GM21447 (cell line): ENCODE results near the gene PARN.
"Not testable (repeated sequence)": the region's sequence is repeated elsewhere in the genome, so short reads cannot be mapped to it uniquely, and the experiment has no call there.

Experiments used
- ATAC-seq: cut with Tn5 transposase; IDR thresholded peaks from one replicate; pipeline ENCODE4 v1.9.1; 2021; ENCODE audit not compliant: unreplicated experiment

The PARN gene

DNA sequence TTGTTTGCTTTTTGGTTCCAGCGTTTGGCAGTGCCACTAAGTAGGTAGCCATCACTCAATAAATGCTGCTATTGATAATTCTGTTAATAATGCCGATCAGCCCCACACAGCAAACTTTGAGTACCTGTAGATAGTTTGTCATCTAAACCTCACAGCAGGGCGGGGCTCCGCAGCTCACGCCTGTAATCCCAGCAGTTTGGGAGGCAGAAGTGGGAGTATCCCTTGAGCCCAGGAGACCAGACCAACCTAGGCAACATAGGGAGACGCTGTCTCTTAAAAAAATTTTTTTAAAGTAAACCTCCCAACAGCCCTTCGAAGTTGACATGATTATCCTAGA, 4.3 kb upstream of the PARN start:
- no peak for ATAC-seq

DNA sequence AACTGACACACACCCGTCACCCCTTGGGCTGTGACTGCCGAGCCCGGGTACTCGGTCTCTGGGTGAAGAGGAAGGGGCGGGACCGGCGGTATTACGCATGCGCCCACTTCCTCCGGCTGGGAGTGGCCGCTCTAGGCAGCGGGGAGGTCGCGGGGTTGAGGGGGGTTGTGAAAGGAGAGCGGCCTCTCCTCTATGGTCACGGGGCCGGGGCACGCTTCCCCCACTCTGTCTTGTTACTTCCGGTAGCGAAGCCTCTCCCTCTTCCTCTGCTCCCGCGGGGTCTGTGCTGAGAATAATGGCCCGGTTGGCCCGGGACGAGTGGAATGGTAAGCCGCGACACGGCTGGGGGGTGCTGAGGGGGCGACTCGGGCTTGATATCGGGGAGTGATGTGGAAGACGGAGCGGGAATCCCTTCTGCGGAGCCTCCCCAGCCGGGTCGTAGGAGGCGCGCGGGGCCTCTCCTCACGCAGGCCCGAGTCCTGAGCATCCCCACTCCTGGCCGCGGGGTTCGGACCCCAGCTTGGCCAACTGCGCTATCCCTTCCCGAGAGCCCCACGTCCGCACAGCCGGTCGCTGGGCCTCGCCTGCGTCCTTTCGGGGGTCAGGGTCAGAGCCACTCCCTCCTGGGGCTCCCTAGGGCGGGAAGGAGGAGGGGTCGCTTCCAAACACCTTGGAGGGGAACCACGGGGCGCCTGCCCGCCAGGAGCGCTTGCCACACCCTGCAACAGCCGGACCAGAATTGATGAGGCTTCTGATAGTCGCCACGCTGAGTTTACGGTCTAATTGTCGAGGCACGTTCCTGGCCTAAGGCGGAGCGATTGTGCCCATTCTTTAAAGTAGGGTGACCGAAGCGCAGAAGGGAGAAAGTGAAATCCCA, 2.9 kb upstream of the PARN start, which contains the start of gene BFAR:
TSS of gene BFAR (plus strand) at position 259 of the 877 bp plus-strand sequence. CDS start 11,396 bp downstream, outside the sequence.
- peak; percentile 77 for ATAC-seq

DNA sequence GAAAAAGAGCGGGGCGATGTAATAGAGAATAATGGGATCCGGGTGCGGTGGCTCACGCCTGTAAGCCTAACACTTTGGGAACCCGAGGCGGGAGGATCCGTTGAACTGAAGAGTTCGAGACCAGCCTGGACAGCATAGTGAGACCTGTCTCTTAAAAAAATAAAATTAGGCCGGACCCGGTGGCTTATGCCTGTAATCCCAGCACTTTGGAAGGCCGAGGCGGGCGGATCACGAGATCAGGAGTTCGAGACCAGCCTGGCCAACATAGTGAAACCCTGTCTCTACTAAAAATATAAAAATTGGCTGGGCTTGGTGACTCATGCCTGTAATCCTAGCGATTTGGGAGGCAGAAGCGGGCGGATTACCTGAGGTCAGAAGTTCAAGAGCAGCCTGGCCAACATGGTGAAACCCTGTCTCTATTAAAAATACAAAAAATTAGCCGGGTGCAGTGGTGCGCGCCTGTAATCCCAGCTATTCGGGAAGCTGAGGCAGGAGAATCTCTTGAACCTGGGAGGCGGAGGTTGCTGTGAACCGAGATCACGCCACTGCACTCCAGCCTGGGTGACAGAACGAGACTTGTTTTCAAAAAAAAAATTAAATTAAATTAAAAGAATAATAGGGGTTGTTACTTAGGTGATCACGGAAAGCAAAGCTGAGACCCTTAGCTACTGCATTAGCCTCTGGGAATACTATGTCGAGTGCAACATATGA, 715 bp upstream of the PARN start:
- ATAC-seq: not testable (repeated sequence)

DNA sequence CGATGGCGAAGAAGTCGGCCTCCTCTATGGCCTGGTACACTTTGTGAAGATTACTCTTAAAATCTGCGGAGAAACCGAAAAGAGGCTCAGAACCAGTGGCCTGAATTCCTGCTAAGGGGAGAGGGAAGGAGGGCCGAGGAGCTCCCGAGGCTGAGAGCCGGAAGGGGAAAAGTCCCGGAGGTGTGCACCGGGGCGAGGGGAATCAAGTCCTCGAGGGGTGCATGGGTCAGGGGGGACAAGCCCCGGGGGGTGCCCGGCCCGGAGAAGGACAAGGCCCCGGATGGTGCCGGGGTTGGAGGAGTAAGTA, 495 bp downstream of the PARN start:
- peak; percentile 1 for ATAC-seq

DNA sequence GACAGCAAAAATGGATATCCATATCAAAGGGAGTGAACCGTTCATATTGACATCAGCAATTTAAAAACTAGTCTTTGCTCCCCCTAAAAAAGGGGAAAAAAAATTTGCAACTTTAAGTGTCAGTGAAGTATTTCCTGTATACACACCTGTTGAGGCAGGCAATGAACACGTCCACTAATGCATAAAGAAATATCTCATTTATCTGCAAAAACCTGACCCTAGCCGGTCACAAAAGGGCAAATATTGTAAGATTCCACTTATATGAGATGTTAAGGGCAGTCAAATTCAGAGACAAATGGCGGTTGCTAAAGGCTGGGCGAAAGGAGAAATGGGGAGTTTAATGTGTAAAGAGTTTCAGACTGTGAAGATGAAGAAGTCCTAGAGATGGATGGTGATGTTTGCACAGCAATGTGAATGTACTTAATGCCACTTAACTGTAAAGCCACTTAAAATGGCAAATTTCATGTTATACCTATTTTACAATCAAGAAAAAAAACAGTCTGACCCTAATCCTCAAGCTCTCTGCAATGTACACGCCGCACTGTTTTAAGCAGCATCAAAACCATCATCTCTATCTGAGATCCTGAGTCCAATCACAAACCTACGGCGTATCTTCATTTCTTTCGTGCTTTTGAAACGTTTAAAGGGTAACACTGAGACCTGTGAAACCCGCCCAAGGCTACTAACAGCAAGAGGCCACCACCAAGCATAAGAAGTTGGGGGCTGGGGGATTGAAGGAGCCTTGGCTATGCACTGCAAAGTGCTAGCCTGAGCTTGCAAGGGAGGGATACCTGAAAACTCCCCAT, 1.1 kb downstream of the PARN start:
- ATAC-seq: no peak

DNA sequence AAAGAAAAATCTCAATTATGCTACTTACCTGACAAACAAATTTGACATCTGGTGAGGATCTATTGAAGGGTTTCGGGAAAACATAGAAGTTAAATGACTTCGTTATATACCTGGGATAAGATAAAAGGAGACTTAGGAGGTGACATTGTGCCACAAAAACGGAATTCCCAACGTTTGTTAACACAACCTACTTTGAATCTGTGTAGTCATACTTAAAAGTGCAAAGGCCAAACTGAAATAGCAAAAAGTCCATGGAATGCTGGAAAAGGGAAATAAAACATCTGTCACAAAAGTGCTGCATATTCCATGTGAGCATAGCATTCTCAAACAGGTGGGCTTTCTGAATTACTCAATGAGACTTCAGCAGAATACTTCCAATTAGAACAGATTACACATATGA, 3.0 kb downstream of the PARN start:
- no peak for ATAC-seq

DNA sequence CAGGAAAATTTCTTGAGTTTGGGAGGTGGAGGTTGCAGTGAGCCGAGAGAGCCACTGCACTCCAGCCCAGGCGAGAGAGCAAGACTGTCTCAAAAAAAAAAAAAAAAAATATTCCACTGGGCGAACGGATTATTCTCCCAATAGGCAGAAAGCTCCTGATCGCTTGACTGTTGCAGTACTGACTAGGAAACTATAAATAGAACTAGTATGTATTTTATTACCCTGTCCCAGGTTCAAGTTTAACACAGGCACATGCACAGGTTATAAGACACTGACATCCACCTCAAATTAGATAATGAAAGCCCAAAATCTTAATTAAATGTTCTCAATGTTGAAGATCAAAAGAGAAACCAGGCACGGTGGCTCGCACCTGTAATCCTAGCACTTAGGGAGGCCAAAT, 11.5 kb downstream of the PARN start:
- no peak for ATAC-seq

DNA sequence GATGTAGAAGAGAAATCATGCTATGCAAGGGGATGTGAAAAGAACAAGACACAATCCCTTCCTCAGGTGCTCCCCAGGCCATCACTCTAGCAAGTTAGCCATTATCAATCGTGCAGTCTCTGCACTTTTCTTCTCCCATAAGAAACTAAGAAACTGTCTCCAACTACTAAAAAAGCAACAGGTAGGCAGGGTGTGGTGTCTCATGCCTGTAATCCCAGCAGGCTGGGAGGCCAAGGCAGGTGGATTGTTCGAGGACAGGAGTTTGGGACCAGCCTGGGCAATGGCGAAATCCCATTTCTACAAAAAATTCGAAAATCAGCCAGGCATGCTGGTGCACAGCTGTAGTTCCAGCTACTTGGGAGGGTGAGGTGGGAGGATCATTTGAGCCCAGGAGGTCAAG, 13.8 kb downstream of the PARN start:
- no peak for ATAC-seq

DNA sequence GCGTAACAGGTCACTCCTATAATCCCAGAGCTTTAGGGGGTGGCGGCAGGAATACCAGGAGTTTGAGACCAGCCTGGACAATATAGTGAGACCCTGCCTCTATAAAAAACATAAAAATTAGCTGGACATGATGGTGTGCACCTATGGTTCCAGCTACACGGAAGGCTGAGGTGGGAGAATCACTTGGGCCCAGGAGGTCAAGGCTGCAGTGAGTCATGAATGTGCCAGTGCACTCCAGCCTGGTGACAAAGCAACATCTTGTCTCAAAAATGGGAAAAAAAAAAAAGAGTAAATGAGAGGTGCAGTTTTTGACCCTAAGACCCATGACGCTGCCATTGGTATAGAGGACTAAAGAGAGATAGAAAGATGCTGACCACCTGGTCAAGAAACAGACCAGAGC, 16.1 kb downstream of the PARN start:
- no peak for ATAC-seq

DNA sequence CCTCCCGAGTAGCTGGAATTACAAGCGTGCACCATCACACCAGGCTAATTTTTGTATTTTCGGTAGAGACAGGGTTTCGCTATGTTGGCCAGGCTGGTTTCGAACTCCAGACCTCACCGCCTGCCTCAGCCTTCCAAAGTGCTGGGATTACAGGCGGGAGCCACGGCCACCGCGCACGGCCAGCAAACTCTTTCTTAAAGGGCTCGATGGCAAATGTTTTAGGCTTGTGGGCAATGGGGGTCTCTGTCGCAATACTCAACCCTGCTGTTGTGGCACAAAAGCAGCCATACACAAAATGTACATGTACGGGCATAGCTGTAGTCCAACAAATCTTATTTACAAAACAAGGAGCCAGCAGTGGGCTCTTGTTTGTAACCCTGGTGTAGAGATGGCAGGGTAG, 18.4 kb downstream of the PARN start:
- ATAC-seq: no peak

DNA sequence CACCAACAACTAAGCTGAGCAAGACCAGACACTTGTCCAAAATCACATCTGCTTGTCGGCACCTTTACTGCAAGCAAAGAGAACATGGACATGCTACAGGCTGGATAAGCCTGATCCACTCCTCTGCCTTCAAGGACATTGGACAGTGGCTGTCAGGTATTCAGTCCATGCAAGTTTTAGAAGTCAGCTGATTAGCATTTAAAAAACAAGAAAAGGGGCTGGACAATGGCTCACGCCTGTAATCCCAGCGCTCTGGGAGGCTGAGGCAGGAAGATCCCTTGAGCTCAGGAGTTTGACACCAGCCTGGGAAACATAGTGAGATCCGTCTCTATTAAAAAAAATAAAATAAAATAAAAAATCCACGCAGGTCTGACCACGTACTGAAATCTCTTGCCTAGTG, 20.3 kb downstream of the PARN start:
- no peak for ATAC-seq

DNA sequence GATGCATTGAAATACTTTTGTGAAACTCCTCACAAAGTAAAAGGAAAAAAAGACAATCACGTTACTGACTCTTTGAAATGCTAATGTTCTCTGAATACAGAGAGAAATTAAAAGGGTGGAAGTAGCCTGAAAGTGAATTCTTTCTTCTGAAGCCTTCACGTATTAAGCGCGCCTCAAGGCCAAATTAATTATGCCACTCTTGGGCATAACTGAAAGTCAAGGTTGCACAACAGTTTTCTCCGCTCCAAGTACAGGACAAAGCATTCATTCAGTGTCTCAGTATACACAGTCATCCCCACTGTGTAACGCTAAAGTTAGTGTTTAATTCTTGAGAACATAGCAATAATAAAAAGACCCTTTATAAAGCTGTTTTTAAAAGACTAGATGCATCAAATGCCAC, 21.5 kb downstream of the PARN start:
- no peak for ATAC-seq

DNA sequence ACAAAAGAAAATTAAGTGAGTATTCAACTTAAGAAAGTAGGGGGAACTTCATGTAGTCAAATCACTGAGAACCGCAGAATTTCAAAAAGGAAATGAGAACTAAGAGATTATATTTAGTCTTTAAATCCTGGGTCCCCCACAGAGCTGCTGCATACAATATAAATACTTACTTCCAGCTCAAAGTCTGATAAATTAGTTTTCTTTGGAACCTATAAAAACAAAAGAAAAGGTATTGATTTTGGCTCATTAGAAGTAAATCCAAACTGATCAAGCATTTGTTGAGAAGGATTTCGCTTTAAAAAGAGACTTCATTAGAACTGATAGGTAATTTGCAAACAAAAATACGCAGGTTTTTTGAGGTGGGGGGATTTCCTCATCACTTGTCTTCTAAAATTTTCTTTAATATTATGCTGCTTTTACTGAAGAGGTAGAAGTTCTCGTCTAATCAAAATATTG, 21.9 kb downstream of the PARN start:
- peak; percentile 54 for ATAC-seq

DNA sequence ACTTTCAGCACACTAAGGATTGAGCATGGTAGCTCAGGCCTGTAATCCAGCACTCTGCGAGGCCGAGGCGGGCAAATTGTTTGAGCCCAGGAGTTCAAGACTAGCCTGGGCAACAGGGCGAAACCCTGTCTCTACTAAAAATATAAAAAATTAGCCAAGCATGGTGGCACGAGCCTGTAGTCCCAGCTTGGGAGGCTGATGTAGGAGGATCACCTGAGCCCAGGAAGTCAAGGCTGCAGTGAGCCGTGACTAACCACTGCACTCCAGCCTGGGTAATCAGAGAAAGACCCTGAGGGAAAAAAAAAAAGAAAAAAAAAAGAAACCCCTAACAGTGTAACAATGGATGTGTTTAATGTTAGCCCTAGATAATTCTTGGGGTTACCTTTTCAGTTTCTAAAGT, 24.0 kb downstream of the PARN start:
- ATAC-seq: peak; percentile 47

DNA sequence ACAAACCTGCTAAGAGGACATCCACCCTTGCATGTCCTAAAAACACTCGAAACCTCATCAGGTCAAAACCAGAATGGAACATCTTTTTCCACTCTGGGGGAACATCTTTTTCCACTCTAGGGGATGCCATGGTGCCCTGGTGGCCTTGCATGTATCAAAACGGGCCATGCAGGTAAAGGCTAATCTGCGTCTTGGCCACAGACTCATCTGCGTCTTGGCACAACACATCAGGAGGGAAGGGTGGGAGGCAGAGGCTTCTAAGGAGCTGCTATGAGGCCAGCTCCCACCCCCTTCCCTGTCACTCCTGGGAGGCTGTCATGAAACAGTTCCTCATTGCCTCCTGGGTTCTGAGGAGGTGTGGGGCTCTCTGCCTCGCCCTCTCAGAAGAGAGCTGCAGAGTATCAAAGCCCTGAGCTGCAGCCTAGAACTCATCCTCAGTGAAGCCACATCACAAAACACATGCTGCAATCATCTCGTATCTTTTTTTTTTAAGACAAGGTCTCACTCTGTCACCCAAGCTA, 27.6 kb downstream of the PARN start:
- ATAC-seq: no peak

DNA sequence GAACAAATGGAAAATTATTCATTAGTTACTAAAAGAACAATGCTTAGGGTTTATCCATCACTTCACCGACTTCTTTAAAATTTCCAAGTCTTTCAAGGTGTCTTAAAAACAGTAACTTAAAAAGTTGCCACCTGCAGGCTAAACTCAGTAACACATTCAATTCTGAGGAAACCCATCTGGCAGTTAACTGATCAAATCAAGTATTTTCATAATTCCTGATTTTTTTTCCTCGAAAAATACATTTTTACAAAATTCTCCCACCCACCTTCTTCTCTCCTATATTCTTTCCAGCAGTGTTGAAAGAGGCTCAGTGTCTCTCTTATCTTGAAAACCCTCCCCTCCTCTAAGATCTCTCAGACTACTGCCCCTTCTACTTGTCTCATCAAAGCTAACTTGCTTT, 29.9 kb downstream of the PARN start:
- no peak for ATAC-seq

DNA sequence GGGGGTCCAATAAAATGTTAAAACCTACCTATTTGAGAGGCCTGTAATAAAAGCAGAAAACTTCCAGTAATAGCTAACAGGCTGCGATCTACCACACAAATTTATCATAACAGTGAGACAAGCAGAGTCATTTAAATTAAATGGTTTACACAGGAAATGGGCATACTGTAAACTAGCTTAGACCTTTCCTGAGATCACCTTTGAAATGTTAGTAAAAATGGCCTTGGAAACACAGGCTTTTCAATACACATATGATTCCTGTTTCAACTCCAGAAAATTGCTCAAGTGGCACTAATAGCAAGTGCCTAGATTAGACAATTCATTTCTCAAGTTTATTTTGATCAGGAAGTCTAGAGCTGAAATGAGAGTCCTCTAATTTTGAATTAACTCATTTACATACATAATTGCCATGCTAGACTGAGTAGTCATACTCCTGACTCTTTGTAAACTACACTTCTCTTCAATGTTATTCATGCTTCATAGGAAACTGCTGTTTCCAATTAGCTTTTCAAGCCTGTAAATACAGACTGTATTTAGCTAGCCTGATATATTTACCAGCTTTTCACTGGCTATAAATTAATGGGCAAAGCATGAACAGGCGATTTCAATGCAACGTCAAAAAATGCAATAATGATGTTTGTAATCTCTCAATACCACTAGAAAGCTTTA, 43.3 kb downstream of the PARN start:
- ATAC-seq: no peak

DNA sequence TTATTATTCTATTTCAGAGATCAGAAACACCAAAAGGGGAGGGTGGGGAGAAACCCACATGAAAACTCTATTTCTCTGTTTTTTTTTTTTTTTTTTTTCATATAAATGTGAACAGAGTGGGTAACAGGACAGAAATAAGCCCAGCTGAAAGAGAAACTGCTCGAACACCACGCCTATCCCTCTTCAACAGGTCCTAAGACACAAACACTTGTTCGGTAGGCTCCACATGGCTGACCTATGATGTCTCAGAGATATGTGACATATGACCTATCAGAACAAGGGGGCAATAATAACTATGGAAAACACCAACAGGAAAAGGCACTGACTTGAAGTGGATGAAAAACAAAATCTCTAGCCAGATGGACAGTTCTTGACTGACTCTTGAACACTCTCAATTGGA, 44.8 kb downstream of the PARN start:
- no peak for ATAC-seq

DNA sequence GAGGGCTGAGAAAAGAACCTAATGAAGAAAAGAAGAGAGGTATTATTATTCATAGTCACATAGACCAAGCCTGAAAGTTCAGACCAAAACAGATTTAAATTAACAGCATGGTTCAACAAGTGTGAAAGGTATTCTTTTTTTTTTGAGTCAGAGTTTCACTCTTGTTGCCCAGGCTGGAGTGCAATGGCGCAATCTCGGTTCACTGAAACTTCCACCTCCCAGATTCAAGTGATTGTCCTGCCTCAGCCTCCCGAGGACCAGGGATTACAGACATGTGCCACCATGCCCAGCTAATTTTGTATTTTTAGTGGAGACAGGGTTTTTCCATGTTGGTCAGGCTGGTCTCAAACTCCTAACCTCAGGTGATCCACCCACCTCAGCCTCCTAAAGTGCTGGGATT, 49.1 kb downstream of the PARN start:
- not testable (repeated sequence) for ATAC-seq

DNA sequence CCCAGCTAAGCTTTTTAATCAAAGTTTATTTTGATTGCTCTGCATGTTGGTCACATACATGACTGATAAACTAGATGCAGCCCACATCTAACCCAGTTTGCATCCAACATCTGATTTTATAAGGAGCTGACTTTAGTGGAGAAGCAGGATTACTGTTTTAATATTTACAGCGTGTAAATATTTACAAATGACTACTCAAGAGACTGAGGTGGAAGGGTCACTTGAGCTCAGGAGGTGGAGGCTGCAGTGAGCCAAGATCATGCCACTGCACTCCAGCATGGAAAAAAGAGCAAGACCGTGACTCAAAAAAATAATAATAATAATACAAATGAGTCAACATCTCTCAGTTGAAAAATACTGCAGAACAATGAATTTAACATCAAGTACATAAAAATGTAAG, 50.8 kb downstream of the PARN start:
- no peak for ATAC-seq

DNA sequence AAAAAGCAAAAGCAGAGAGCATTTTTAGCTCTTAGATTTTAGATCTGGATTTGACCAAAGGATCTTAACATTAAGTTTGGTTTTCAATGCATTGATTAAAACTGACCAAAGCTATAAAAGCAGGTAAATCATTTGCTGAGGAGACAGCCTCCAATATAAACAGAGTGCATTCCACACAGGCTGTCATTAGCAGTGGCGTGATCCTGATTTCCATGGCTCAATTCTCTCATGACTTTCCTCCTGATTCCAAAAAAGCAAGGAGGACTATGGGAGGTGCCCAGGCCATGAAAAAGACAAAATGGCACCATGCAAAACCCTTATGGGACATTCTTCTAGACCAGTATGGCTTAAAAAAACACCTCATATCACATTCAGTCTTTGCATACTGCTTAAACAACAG, 53.5 kb downstream of the PARN start:
- no peak for ATAC-seq
